GM19099 (cell line): ENCODE data around the gene SCYGR5.

Experiments
- POLR2A ChIP-seq: IDR thresholded peaks from 3 replicates; pipeline ENCODE4 v1.6.1; 2011; ENCODE audit warnings: low read depth; ENCODE audit not compliant: insufficient read length; ENCODE audit errors: extremely low read depth

The SCYGR5 gene

DNA sequence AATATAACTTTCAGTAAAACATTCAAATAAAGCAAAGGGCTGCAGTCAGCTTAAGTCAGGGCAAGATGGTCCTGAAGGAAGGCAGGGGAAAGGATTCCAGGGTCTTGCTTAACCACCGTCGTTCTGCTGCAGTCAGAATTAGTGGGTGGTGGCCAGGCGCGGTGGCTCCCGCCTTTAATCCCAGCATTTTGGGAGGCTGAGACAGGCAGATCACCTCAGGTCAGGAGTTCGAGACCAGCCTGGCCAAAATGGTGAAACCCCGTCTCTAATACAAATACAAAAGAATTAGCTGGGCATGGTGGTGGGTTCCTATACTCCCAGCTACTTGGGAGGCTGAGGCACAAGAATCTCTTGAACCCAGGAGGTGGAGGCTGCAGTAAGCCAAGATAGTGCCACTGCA, 44.4 kb downstream of the SCYGR5 start:
- no peak for TF ChIP-seq POLR2A

DNA sequence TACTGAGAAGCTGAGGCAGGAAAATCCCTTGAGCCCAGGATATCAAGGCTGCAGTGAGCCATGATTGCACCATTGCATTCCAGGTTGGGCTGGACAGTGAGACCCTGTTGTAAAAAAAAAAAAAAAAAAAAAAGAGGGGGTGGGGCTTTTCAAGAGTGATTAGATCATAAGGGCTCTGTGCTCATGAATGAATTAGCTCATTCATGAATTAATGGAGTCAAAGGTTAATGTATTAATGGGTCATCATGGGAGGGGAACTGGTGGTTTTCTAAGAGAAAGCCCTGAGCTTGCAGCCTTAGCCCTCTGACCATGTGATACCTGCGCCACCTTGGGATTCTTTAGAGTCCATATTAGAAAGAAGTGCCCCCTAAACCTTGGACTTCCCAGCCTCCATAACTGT, 46.7 kb downstream of the SCYGR5 start:
- TF ChIP-seq POLR2A = no peak

DNA sequence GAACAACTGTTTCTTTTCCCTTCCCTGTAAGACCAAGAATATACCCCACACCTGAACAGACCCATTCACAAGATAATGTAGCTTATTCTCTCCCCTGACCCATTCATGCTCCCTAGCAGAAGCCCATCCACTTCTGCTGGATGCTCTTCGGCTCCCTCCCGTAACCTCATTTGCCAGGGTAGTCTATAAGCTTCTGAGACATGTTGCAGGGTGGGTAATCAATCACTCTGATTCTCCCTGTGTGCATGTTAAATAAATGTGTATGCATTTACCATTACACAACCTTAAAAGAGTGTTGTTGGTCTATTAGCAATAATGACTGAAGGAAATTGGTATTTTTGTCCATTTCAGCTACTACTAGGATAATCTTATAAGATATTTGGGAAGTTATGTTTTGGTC, 49.9 kb downstream of the SCYGR5 start:
- TF ChIP-seq POLR2A = no peak
